ENCODE data around the gene RSPH10B.

DNA sequence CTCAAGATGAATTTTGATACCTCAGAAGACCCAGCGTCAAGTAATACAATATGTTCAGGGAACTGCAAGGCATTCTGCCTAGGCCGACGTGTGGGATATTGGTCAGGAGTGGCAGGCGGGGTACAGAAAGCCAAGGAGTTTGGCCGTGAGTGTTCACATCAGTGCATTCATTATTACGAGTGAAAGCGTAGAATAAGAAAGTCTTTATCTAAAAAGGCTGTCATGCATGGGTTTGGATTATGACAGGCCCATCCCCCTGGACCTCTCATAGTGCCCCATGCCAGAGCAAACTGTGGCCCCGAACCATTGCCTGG lies 46.1 kb upstream of the RSPH10B start:
- TF ChIP-seq, protein P1, sequence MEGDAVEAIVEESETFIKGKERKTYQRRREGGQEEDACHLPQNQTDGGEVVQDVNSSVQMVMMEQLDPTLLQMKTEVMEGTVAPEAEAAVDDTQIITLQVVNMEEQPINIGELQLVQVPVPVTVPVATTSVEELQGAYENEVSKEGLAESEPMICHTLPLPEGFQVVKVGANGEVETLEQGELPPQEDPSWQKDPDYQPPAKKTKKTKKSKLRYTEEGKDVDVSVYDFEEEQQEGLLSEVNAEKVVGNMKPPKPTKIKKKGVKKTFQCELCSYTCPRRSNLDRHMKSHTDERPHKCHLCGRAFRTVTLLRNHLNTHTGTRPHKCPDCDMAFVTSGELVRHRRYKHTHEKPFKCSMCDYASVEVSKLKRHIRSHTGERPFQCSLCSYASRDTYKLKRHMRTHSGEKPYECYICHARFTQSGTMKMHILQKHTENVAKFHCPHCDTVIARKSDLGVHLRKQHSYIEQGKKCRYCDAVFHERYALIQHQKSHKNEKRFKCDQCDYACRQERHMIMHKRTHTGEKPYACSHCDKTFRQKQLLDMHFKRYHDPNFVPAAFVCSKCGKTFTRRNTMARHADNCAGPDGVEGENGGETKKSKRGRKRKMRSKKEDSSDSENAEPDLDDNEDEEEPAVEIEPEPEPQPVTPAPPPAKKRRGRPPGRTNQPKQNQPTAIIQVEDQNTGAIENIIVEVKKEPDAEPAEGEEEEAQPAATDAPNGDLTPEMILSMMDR (IDR thresholded peaks at IDR 0.05) = no peak
- no peak for TF ChIP-seq EP300 (IDR thresholded peaks at IDR 0.05)
